NCI-H774 (cell line): ENCODE results near the gene GSN.

Experiments used
- DNase-seq: peaks from one replicate; lab custom pipeline; 2025; lab: John Stamatoyannopoulos, UW

The GSN gene

DNA sequence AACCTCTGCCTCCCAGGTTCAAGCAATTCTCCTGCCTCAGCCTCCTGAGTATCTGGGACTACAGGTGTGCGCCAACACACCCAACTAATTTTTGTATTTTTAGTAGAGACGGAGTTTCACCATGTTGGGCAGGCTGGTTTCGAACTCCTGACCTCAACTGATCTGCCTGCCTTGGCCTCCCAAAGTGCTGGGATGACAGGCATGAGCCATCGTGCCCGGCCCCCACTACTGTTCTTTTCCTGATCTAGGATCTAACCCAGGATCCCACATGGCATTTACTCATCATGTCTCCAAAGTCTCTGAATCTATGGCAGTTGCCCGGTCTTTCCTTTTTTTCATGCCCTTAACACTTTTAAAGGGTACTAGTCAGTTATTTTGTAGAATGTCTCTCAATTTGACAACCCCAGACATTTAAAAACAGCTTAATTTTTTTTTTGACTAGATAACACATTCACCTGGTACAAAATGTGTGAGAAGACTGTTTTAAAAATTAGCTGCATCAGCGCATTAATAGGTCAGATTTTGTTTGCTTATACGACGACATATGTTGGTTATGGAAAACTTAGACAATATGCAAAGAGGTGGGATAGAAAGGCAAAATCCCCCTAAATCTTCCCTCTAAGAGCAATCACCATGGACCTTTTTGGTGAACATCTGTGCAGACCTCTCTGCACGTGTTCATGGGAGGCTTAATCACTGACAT is 55.6 kb downstream of the GSN start:
- DNase-seq: no peak

- no peak for DNase-seq
Measured at GRCh38 chr9:121324316-121324715, 56.4 kb downstream of the GSN start.

GRCh38 chr9:121324755-121325154 is 56.8 kb downstream of the GSN start:
- DNase-seq: no peak

GRCh38 chr9:121325387-121325786 is 57.4 kb downstream of the GSN start:
- DNase-seq: no peak

GRCh38 chr9:121326130-121326838 is 58.3 kb downstream of the GSN start:
- DNase-seq: no peak

DNA sequence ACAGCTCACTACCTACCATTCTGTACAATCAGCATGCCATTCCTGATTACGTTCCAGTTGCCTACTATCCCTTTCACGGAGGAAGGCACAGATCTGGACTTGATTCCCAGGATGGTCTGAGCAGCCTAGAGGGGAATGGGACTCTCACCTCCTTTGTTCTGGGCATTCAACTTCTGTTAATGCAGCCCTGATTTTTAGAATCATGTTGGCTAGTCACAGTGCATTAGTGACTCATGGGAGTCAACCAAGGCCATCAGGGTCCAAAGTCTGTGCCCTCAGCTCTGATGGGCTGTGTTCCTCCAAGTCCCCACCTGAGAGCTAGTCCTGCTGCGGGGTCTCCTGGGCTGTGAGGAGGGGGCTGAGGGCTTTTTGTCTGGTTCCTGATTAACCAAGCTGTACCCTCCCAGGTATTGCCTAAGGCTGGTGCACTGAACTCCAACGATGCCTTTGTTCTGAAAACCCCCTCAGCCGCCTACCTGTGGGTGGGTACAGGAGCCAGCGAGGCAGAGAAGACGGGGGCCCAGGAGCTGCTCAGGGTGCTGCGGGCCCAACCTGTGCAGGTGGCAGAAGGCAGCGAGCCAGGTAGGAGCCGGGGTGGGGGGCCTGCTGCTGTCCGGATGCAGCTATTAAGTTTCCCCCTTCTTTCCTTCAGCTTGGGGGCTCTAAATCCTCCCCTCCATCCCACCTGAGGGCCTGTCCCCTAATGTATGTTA is 59.1 kb downstream of the GSN start:
- DNase-seq: no peak

DNA sequence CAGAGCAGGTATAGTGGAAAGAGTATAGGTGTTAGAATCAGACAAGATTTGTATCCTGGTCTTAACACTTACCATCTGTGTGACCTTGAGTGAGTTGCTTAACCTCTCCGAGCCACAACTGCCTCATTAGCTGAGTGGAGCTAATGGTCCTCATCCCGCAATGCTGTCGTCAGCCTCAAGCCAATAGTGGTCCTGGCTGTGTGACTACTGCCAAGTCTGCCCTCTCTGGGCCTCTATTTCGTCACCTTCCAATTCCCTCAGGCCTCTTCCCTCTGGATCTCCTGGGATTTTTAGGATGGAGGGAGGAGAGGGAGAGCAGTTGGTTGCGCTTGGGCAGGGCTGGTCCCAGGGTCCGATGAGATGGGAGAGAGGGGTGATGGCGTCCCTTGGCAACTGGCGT is 60.5 kb downstream of the GSN start:
- DNase-seq: no peak

DNA sequence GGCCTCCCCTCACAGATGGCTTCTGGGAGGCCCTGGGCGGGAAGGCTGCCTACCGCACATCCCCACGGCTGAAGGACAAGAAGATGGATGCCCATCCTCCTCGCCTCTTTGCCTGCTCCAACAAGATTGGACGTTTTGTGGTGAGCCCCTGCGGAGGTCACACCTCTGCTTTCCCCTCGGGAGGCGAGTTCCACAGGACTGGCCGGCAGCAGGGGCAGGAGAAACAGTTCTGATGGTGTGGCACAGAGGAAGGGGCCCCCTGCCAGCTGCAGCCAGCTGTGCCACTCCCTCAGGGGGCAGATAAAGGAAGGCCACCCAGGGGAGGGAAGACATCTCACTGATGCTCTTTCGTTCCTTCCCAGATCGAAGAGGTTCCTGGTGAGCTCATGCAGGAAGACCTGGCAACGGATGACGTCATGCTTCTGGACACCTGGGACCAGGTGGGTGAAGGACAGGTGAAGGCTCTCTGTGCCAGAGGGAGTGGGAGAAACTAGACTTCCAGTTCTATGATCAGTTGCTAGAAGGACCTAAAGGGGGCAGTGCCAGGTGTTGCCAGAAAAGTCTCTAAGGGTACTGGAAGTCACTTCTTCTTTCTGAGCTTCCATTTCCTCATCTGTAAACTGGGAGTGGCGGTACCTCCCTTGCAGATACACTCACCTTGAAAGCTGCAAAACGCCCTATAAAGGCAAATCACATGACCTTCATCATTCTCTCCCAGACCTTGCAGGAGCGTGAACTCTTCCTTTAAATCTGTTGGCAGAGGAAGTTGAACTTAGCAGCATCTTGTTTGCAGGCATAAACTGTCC is 61.1 kb downstream of the GSN start:
- no peak for DNase-seq

GRCh38 chr9:121331549-121331948 is 63.6 kb downstream of the GSN start:
- DNase-seq: no peak

DNA sequence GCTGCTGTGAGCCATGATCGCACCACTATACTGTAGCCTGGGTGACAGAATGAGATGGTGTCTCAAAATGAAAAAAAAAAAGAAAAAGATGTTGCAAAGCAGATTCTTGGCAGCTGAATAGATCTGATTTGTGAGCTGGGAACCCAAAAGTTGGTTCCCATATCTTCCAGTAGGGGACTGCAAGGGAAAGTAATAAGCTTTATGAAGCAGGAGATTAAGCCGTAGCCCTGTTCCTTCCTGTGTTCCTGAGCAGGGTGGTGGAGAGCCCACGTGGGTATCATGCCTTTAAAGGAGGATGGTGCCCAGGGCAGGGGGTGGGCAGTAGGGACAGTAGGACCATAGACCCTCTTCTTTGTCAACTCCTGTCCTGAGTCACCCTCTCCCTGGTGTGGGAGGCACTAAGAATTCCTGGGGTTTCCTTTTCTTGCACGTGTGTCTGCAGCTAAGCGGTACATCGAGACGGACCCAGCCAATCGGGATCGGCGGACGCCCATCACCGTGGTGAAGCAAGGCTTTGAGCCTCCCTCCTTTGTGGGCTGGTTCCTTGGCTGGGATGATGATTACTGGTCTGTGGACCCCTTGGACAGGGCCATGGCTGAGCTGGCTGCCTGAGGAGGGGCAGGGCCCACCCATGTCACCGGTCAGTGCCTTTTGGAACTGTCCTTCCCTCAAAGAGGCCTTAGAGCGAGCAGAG is 64.2 kb downstream of the GSN start:
- DNase-seq: no peak

GRCh38 chr9:121333950-121334773 is 66.2 kb downstream of the GSN start:
- DNase-seq: no peak

DNA sequence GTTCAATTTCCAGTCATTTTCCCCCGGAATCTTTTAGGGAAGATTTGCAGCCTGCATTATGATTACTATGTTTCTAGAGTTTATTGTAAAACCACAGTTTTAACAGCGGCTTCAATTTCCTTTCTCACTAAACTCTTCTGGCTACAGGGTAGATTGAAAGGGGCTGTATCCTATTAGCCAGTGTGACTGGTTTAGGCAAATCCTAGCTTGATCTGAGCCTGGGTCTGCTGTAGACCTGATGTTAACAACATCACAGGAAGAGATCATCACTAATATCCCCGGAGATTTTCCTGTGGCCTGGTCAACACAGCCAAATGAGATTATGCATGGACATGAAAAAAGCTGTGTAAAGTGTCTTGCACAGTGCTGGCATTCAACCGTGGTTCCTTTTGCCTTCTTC is 68.7 kb downstream of the GSN start:
- DNase-seq: no peak

GRCh38 chr9:121339437-121339836 is 71.5 kb downstream of the GSN start:
- DNase-seq: no peak

- DNase-seq: no peak
Measured at GRCh38 chr9:121340676-121341392, 72.9 kb downstream of the GSN start.

- no peak for DNase-seq
Measured at GRCh38 chr9:121344184-121344583, 76.2 kb downstream of the GSN start.

DNA sequence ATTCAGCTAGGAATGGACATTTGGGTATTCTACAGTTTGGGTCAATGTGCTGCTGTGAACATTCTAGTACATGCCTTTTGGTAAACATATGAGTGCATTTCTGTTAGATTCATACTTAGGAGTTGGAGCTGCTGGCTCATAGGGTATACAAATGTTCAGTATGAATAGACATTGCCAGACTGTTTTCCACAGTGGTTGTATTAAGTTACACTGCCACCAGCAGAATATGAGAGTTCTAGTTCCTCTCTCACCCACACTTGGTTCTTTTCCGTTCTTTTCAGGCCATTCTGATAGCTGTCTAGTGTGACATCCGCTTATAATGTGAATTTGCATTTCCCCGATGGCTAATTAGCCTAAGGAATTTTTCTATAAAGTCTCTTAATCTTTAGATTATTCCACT is 77.1 kb downstream of the GSN start:
- no peak for DNase-seq

DNA sequence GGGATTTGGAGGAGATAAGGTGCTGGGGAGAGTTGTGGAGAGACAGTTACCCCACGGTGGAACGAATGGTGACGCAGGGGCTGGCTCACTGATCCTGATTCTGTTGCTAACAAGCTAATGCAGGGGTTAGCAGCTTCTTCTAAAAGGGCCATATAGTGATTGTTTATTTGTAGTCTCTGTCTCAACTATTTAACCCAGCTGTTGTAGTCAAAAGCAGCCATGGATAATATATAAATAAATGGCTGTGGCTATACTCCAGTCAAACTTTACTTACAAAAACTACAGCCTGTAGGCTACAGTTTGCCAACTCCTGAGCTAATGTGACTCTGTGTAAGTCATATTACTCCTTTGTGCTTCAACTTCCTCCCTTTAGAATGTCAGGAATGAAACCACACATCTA is 80.3 kb downstream of the GSN start:
- DNase-seq: no peak

- no peak for DNase-seq
Measured at GRCh38 chr9:121349009-121349408, 81.0 kb downstream of the GSN start.

DNA sequence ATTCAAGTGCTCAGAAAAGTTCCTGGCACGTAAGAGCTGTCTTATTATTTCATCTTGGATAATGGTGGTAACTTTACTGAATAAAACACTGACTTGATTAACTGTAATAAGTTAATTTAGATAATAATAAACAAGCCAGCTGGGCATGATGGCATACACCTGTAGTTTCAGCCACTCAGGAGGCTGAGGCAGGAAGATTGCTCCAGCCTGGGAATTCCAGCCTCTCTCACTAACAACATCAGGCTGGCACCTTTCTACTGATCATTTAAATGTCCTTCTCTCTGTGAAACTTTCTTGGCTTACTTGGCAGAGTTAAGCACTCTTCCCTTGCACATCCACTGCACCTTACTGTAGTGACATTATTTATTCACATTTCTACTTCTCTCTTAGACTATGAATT is 82.1 kb downstream of the GSN start:
- DNase-seq: no peak

GRCh38 chr9:121350993-121351561 is 83.1 kb downstream of the GSN start:
- DNase-seq: no peak
